SK-N-SH (cell line): ENCODE data around the gene NHSL1. TPM values are rescaled to one million over a fixed set of nuclear protein-coding genes. Genes with fewer than 3 reads are reported as not detected.

ENCODE experiments used
- CTCF ChIA-PET: fragments of 300-600, 350-600 bp; formaldehyde crosslinking; extraction: SDS; loops from one replicate; lab custom pipeline; 2021; lab: Yijun Ruan, JAX
- POLR2A ChIA-PET: fragments of 350-600 bp; sonication (Branson Sonifier 250); formaldehyde crosslinking; extraction: SDS; loops from one replicate; lab custom pipeline; 2020; ENCODE audit warnings: antibody characterized with exemption, inconsistent platforms; lab: Yijun Ruan, JAX
- DNase-seq: peaks from one replicate; pipeline ENCODE4 v3.0.0; 2012
- H2AFZ ChIP-seq: fragments of 200-600 bp; sonication (generic); 2 replicates; pipeline ENCODE4 v1.8.1; 2016; ENCODE audit warnings: antibody characterized with exemption, mild to moderate bottlenecking, low read depth
- H3F3A ChIP-seq: fragments of 200-600 bp; sonication (generic); replicated peaks from 2 replicates; pipeline ENCODE3; 2016; ENCODE audit warnings: antibody characterized with exemption, mild to moderate bottlenecking; ENCODE audit not compliant: insufficient read depth
- H3K27ac ChIP-seq, 2 experiments: fragments of 200-500 bp in 1 of 2; fragments of 200-600 bp in 1 of 2; sonication (Bioruptor generic) in 1 of 2; sonication (generic), shearing (Covaris generic) in 1 of 2; 2 replicates each; pipeline versions ENCODE4 v1.5.1 to v1.6.1; 2014 to 2016; ENCODE audit warnings: low read depth in 2 of 2, inconsistent platforms in 1 of 2, low read length in 1 of 2, mild to moderate bottlenecking in 1 of 2, mixed read lengths in 1 of 2
- H3K27me3 ChIP-seq: fragments of 200-600 bp; sonication (generic), shearing (Covaris generic); 2 replicates; pipeline ENCODE4 v1.6.1; 2016; ENCODE audit warnings: mixed run types; ENCODE audit not compliant: insufficient read depth
- H3K36me3 ChIP-seq, 2 experiments: fragments of 200-500 bp in 1 of 2; fragments of 200-600 bp in 1 of 2; sonication (Bioruptor generic) in 1 of 2; sonication (generic) in 1 of 2; replicated peaks in 1 of 2; 2 replicates each; pipeline versions ENCODE3 to v1.5.1; 2014 to 2016; ENCODE audit warnings: low read length in 1 of 2, mild to moderate bottlenecking in 1 of 2; ENCODE audit not compliant: insufficient read depth in 2 of 2, control insufficient read depth in 1 of 2
- H3K4me1 ChIP-seq, 2 experiments: fragments of 200-500 bp in 1 of 2; fragments of 200-600 bp in 1 of 2; sonication (Bioruptor generic) in 1 of 2; sonication (generic), shearing (Covaris generic) in 1 of 2; 2 replicates each; pipeline versions ENCODE4 v1.5.1 to v1.6.1; 2014 to 2016; ENCODE audit warnings: low read depth in 1 of 2, low read length in 1 of 2, mixed run types in 1 of 2; ENCODE audit not compliant: insufficient read depth in 2 of 2, control insufficient read depth in 1 of 2
- H3K4me2 ChIP-seq: fragments of 200-600 bp; sonication (generic), shearing (Covaris generic); 2 replicates; pipeline ENCODE4 v1.6.1; 2017; ENCODE audit warnings: mixed run types
- H3K4me3 ChIP-seq, 2 experiments: fragments of 200-500 bp in 1 of 2; fragments of 200-600 bp in 1 of 2; sonication (Bioruptor generic) in 1 of 2; sonication (generic), shearing (Covaris generic) in 1 of 2; 2 replicates each; pipeline versions ENCODE4 v1.5.1 to v1.8.1; 2014 to 2016; ENCODE audit warnings: low read depth in 2 of 2, inconsistent platforms in 1 of 2, low read length in 1 of 2, mild to moderate bottlenecking in 1 of 2, mixed read lengths in 1 of 2, moderate library complexity in 1 of 2
- H3K79me2 ChIP-seq: fragments of 200-600 bp; sonication (generic); 2 replicates; pipeline ENCODE4 v1.8.1; 2017; ENCODE audit warnings: mild to moderate bottlenecking; ENCODE audit not compliant: insufficient read depth
- H3K9ac ChIP-seq: fragments of 200-600 bp; sonication (generic); 2 replicates; pipeline ENCODE4 v1.6.1; 2017; ENCODE audit warnings: mixed run types
- H3K9me2 ChIP-seq: fragments of 200-600 bp; sonication (generic); 2 replicates; pipeline ENCODE4 v1.6.1; 2017; ENCODE audit warnings: mixed run types
- H3K9me3 ChIP-seq: fragments of 200-600 bp; sonication (generic); 2 replicates; pipeline ENCODE4 v1.6.1; 2017; ENCODE audit warnings: mixed run types, mild to moderate bottlenecking, moderate library complexity
- H4K20me1 ChIP-seq: fragments of 200-600 bp; sonication (generic); 2 replicates; pipeline ENCODE4 v1.6.1; 2017; ENCODE audit warnings: mild to moderate bottlenecking, mixed run types; ENCODE audit not compliant: insufficient read depth
- EP300 ChIP-seq, 2 experiments: IDR thresholded peaks; 2 replicates each; pipeline versions ENCODE4 v1.4.0 to v1.6.1; 2012; ENCODE audit warnings: borderline replicate concordance in 1 of 2, low read depth in 1 of 2, low read length in 1 of 2
- GATA2 ChIP-seq: sonication (generic); formaldehyde crosslinking; IDR thresholded peaks from 2 replicates; pipeline ENCODE4 v1.5.0; 2020; ENCODE audit warnings: mild to moderate bottlenecking, missing genetic modification reagents
- POLR2AphosphoS5 ChIP-seq: IDR thresholded peaks from 2 replicates; pipeline ENCODE4 v1.6.1; 2012; ENCODE audit warnings: low read depth, low read length
- RAD21 ChIP-seq: IDR thresholded peaks from 2 replicates; pipeline ENCODE4 v1.6.1; 2012; ENCODE audit warnings: mild to moderate bottlenecking, low read length
- RCOR1 ChIP-seq: fragments of 150-350 bp; IDR thresholded peaks from 2 replicates; pipeline ENCODE4 v1.6.1; 2017; ENCODE audit warnings: antibody characterized with exemption, low read length
- RFX5 ChIP-seq: IDR thresholded peaks from 2 replicates; pipeline ENCODE4 v1.6.1; 2012; ENCODE audit warnings: mild to moderate bottlenecking, improper control_type of control experiment, low read length
- RXRA ChIP-seq: IDR thresholded peaks from 2 replicates; pipeline ENCODE4 v1.4.0; 2012; ENCODE audit warnings: low read depth, mild to moderate bottlenecking, borderline replicate concordance
- YY1 ChIP-seq: IDR thresholded peaks from 2 replicates; pipeline ENCODE4 v1.4.0; 2012; ENCODE audit warnings: low read depth, mild to moderate bottlenecking
- WGBS: methylation state at CpG from one replicate; pipeline ENCODE4 v1.1.6; 2017; ENCODE audit warnings: low lambda C conversion rate; 5-methylcytosine and 5-hydroxymethylcytosine counted together
- polyA plus RNA-seq, 3 experiments: library from polyadenylated mRNA; depleted of rRNA; stranded (reverse); fragments of >200 nt; gene quantifications; 2 replicates each; pipeline ENCODE4 v1.2.3, GENCODE V29; 2012
- TF ChIP-seq, protein P1 (sequence below): IDR thresholded peaks from 2 replicates; pipeline ENCODE4 v1.6.1; 2012; ENCODE audit warnings: mild to moderate bottlenecking, low read depth, low read length, moderate library complexity
- TF ChIP-seq, protein P2 (sequence below): IDR thresholded peaks from 2 replicates; pipeline ENCODE4 v1.4.0; 2012; ENCODE audit warnings: low read depth
- TF ChIP-seq, protein P3 (sequence below): IDR thresholded peaks from 2 replicates; pipeline ENCODE4; 2012
- TF ChIP-seq, protein P4 (sequence below): fragments of 200-600 bp; sonication (generic); IDR thresholded peaks from 2 replicates; pipeline ENCODE4 v1.6.1; 2017; ENCODE audit warnings: antibody characterized with exemption, mild to moderate bottlenecking, moderate library complexity

The NHSL1 gene
- polyA plus RNA-seq, 1 of the 3 experiments (the other 2 are of a cell fraction), result under 0.01 TPM

DNA sequence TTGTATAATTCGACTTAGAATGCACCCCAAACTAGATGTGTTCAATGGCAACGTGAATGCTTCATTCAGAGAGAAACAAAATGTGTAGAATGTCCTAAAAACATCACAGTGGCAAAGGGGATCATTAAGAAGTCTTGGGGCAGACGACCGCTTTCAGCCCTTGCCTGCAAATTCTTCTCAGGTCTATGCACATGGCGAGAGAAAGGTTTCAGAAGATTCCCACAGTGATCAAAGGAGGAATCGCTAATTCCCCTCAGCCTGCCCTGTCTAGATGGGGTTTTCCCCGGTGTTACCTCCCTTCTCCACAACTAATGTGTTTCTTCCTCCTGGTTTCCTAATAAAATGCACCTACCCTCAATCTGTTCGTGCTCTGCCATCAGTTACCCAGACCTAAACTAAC is 13.3 kb upstream of the NHSL1 start (continued):
- no peak for TF ChIP-seq RAD21

DNA sequence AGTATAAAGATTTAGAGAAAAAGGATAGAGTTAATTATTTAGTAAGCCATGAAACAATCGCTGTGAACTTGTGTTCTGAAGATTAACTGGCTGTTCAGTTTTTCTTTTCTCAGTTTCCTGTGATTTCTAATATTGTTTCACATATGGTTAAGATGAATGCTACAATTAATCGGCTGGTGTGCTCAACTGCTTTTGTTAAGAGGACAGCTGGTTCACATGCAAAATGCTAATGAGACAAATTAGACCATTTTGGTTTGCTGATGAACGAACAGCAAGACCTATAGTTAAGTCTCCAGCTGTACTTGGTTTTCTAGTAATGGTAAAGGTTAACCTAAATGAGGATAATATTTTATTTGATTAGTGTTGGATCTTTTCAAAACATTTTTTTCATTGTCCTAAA is 10.8 kb upstream of the NHSL1 start:
- H3K9ac ChIP-seq, result no peak overlapping the region
- POLR2A ChIA-PET, result no interaction called here
- 2% methylated on average over 3 of the region's 3 CpGs for WGBS
- CTCF ChIA-PET, result interaction anchor here (1.1 to 2.5 kb wide), 3 partner anchors 10 to 79 kb away, joined by 4 to 6 read pairs (median 5); no protein-coding TSS in a partner anchor
- no peaks in the 10 kb centered on the region for H3K9me3 ChIP-seq
- no peaks in the 10 kb centered on the region for H3K36me3 ChIP-seq
- no peak for TF ChIP-seq GATA2 (CRISPR knock-in tag)
- TF ChIP-seq, protein P1, sequence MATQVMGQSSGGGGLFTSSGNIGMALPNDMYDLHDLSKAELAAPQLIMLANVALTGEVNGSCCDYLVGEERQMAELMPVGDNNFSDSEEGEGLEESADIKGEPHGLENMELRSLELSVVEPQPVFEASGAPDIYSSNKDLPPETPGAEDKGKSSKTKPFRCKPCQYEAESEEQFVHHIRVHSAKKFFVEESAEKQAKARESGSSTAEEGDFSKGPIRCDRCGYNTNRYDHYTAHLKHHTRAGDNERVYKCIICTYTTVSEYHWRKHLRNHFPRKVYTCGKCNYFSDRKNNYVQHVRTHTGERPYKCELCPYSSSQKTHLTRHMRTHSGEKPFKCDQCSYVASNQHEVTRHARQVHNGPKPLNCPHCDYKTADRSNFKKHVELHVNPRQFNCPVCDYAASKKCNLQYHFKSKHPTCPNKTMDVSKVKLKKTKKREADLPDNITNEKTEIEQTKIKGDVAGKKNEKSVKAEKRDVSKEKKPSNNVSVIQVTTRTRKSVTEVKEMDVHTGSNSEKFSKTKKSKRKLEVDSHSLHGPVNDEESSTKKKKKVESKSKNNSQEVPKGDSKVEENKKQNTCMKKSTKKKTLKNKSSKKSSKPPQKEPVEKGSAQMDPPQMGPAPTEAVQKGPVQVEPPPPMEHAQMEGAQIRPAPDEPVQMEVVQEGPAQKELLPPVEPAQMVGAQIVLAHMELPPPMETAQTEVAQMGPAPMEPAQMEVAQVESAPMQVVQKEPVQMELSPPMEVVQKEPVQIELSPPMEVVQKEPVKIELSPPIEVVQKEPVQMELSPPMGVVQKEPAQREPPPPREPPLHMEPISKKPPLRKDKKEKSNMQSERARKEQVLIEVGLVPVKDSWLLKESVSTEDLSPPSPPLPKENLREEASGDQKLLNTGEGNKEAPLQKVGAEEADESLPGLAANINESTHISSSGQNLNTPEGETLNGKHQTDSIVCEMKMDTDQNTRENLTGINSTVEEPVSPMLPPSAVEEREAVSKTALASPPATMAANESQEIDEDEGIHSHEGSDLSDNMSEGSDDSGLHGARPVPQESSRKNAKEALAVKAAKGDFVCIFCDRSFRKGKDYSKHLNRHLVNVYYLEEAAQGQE, result no peak
- no peak for TF ChIP-seq RXRA
- TF ChIP-seq, protein P2, sequence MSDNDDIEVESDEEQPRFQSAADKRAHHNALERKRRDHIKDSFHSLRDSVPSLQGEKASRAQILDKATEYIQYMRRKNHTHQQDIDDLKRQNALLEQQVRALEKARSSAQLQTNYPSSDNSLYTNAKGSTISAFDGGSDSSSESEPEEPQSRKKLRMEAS, result no peak
- no peak for TF ChIP-seq EP300 (IDR thresholded peaks at IDR 0.05; ENCODE audit: borderline replicate concordance in 1 of 2, low read depth in 1 of 2, low read length in 1 of 2)
- no peak for TF ChIP-seq RCOR1
- no peak for TF ChIP-seq POLR2AphosphoS5
- TF ChIP-seq RFX5, result no peak
- TF ChIP-seq, protein P3, sequence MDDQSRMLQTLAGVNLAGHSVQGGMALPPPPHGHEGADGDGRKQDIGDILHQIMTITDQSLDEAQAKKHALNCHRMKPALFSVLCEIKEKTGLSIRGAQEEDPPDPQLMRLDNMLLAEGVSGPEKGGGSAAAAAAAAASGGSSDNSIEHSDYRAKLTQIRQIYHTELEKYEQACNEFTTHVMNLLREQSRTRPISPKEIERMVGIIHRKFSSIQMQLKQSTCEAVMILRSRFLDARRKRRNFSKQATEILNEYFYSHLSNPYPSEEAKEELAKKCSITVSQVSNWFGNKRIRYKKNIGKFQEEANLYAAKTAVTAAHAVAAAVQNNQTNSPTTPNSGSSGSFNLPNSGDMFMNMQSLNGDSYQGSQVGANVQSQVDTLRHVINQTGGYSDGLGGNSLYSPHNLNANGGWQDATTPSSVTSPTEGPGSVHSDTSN, result no peak
- TF ChIP-seq YY1, result no peak
- no peaks in the 10 kb centered on the region for H3K4me1 ChIP-seq
- no peak overlapping the region for H3K4me3 ChIP-seq
- no peak overlapping the region for H2AFZ ChIP-seq
- H4K20me1 ChIP-seq, result no peaks in the 10 kb centered on the region
- H3K27me3 ChIP-seq, result peaks cover 33% of the 10 kb centered on the region
- DNase-seq, result no peak
- H3K27ac ChIP-seq, result no peak overlapping the region
- no peaks in the 10 kb centered on the region for H3F3A ChIP-seq
- H3K9me2 ChIP-seq, result no peaks in the 10 kb centered on the region
- H3K4me2 ChIP-seq, result no peak overlapping the region
- H3K79me2 ChIP-seq, result no peaks in the 10 kb centered on the region

DNA sequence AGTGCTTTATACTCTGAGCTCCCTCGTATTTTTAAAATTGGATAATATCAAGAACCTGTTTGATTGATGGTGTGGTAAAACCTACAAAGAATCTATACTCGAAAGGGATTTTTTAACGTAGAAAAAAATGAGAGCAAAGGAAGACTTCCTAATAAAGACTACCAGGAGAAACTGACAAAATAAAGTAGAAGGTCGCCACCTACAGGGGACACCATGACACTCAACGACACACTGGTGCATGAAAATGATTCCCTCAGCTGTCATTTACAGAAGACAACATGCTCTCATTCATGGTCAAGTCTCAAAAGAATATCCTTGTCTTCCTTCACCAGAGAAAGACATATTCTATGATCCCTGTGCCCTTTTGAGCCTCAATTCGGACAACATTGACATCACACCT is 10.1 kb upstream of the NHSL1 start:
- CTCF ChIA-PET, result interaction anchor here (0.7 to 2.5 kb wide), 5 partner anchors 8 to 395 kb away, joined by 3 to 6 read pairs (median 4); no protein-coding TSS in a partner anchor
- no peak overlapping the region for H2AFZ ChIP-seq
- H3K9me3 ChIP-seq, result no peaks in the 10 kb centered on the region
- DNase-seq, result peak; percentile 6
- H3K4me2 ChIP-seq, result no peak overlapping the region
- no peak overlapping the region for H3K9ac ChIP-seq
- H4K20me1 ChIP-seq, result no peaks in the 10 kb centered on the region
- peaks cover 27% of the 10 kb centered on the region for H3K27me3 ChIP-seq
- no peaks in the 10 kb centered on the region for H3K36me3 ChIP-seq
- 2% methylated on average over 6 of the region's 6 CpGs for WGBS
- TF ChIP-seq, protein P4, sequence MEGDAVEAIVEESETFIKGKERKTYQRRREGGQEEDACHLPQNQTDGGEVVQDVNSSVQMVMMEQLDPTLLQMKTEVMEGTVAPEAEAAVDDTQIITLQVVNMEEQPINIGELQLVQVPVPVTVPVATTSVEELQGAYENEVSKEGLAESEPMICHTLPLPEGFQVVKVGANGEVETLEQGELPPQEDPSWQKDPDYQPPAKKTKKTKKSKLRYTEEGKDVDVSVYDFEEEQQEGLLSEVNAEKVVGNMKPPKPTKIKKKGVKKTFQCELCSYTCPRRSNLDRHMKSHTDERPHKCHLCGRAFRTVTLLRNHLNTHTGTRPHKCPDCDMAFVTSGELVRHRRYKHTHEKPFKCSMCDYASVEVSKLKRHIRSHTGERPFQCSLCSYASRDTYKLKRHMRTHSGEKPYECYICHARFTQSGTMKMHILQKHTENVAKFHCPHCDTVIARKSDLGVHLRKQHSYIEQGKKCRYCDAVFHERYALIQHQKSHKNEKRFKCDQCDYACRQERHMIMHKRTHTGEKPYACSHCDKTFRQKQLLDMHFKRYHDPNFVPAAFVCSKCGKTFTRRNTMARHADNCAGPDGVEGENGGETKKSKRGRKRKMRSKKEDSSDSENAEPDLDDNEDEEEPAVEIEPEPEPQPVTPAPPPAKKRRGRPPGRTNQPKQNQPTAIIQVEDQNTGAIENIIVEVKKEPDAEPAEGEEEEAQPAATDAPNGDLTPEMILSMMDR, result peak; percentile 44; the same call in 1 of the 2 replicates
- peak; percentile 25; the same call in 1 of the 2 replicates for TF ChIP-seq RAD21
- no peak for TF ChIP-seq GATA2 (CRISPR knock-in tag)
- no peaks in the 10 kb centered on the region for H3F3A ChIP-seq
- no peaks in the 10 kb centered on the region for H3K4me1 ChIP-seq
- peak overlapping the region in 1 of 2 experiments; percentile 35; a peak in 1 of 4 replicates for H3K4me3 ChIP-seq
- H3K9me2 ChIP-seq, result no peaks in the 10 kb centered on the region
- POLR2A ChIA-PET, result no interaction called here
- H3K27ac ChIP-seq, result no peak overlapping the region
- H3K79me2 ChIP-seq, result no peaks in the 10 kb centered on the region
